Muscle layer of duodenum (tissue), 2 donors: ENCODE measurements around the gene FRAS1.
"Not testable (repeated sequence)": the region's sequence is repeated elsewhere in the genome, so short reads cannot be mapped to it uniquely, and the experiment has no call there.

Experiments
- H3K27ac ChIP-seq: one replicate; pipeline ENCODE4 v1.7.0; 2013; ENCODE audit warnings: mild to moderate bottlenecking, low read length
- H3K27me3 ChIP-seq: one replicate; pipeline ENCODE4 v1.7.0; 2013; ENCODE audit warnings: low read depth, mild to moderate bottlenecking, control low read depth, low read length
- H3K36me3 ChIP-seq, 2 donors: one replicate each; pipeline ENCODE4 v1.7.0; 2013; ENCODE audit warnings: low read length in 2 of 2, control low read depth in 1 of 2, mild to moderate bottlenecking in 1 of 2; ENCODE audit not compliant: insufficient read depth in 2 of 2, control insufficient read depth in 1 of 2
- H3K4me1 ChIP-seq, 2 donors: one replicate each; pipeline ENCODE4 v1.7.0; 2013; ENCODE audit warnings: low read length in 2 of 2, mild to moderate bottlenecking in 2 of 2, control low read depth in 1 of 2, moderate library complexity in 1 of 2; ENCODE audit not compliant: insufficient read depth in 2 of 2, control insufficient read depth in 1 of 2
- H3K4me3 ChIP-seq, 2 donors: one replicate each; pipeline ENCODE4 v1.7.0; 2013; ENCODE audit warnings: low read length in 2 of 2, low read depth in 1 of 2, mild to moderate bottlenecking in 1 of 2
- H3K9me3 ChIP-seq, 2 donors: one replicate each; pipeline ENCODE4 v1.7.0; 2013; ENCODE audit warnings: low read length in 2 of 2, control low read depth in 1 of 2, mild to moderate bottlenecking in 1 of 2; ENCODE audit not compliant: control insufficient read depth in 1 of 2
- donor health status: healthy.

FRAS1 gene

GRCh38 chr4:78298618-78299017 is 241.5 kb downstream of the FRAS1 start:
- no peaks in the 10 kb centered on the region for H3K9me3 ChIP-seq
- H3K36me3 ChIP-seq: no peaks in the 10 kb centered on the region
- H3K27me3 ChIP-seq: no peaks in the 10 kb centered on the region
- H3K4me1 ChIP-seq: peaks cover 8% of the 10 kb centered on the region in 2 donors
- no peak overlapping the region for H3K27ac ChIP-seq
- no peak overlapping the region for H3K4me3 ChIP-seq

- H3K4me1 ChIP-seq: peaks cover 0 to 8% of the 10 kb centered on the region in 2 donors
- no peaks in the 10 kb centered on the region for H3K27me3 ChIP-seq
- H3K4me3 ChIP-seq: no peak overlapping the region
- no peaks in the 10 kb centered on the region for H3K36me3 ChIP-seq
- no peaks in the 10 kb centered on the region for H3K9me3 ChIP-seq
- H3K27ac ChIP-seq: no peak overlapping the region
Measured at GRCh38 chr4:78299565-78299972, 242.4 kb downstream of the FRAS1 start.

GRCh38 chr4:78307263-78307662 is 250.1 kb downstream of the FRAS1 start:
- not testable (repeated sequence) for H3K27ac ChIP-seq, H3K4me1 ChIP-seq, H3K27me3 ChIP-seq, H3K36me3 ChIP-seq, H3K4me3 ChIP-seq, H3K9me3 ChIP-seq

GRCh38 chr4:78308517-78308916 is 251.4 kb downstream of the FRAS1 start:
- H3K4me1 ChIP-seq: no peaks in the 10 kb centered on the region
- H3K36me3 ChIP-seq: no peaks in the 10 kb centered on the region
- H3K27me3 ChIP-seq: no peaks in the 10 kb centered on the region
- no peaks in the 10 kb centered on the region for H3K9me3 ChIP-seq
- no peak overlapping the region for H3K4me3 ChIP-seq
- H3K27ac ChIP-seq: no peak overlapping the region

GRCh38 chr4:78309352-78309751 is 252.2 kb downstream of the FRAS1 start:
- H3K27ac ChIP-seq: no peak overlapping the region
- H3K36me3 ChIP-seq: no peaks in the 10 kb centered on the region
- H3K4me1 ChIP-seq: no peaks in the 10 kb centered on the region
- H3K27me3 ChIP-seq: no peaks in the 10 kb centered on the region
- H3K4me3 ChIP-seq: no peak overlapping the region
- no peaks in the 10 kb centered on the region for H3K9me3 ChIP-seq

- Histone ChIP-seq H3K36me3 (no peaks in the 10 kb centered on the region), H3K27ac (no peak overlapping the region), H3K4me3 (no peak overlapping the region)
Measured at GRCh38 chr4:78310007-78310739, 253.1 kb downstream of the FRAS1 start.

GRCh38 chr4:78310740-78311115 is 253.6 kb downstream of the FRAS1 start:
- Histone ChIP-seq H3K36me3 (no peaks in the 10 kb centered on the region), H3K4me1 (no peaks in the 10 kb centered on the region), H3K9me3 (no peaks in the 10 kb centered on the region), H3K4me3 (no peak overlapping the region), H3K27ac (no peak overlapping the region), H3K27me3 (no peaks in the 10 kb centered on the region)

More at GRCh38 chr4:78310007-78310739, 253.1 kb downstream of the FRAS1 start:
- Histone ChIP-seq H3K27me3 (no peaks in the 10 kb centered on the region), H3K4me1 (no peaks in the 10 kb centered on the region), H3K9me3 (no peaks in the 10 kb centered on the region)

GRCh38 chr4:78311306-78311705 is 254.2 kb downstream of the FRAS1 start:
- Histone ChIP-seq H3K4me1 (no peaks in the 10 kb centered on the region), H3K4me3 (no peak overlapping the region), H3K27ac (no peak overlapping the region), H3K27me3 (no peaks in the 10 kb centered on the region), H3K36me3 (no peaks in the 10 kb centered on the region), H3K9me3 (no peaks in the 10 kb centered on the region)

- Histone ChIP-seq H3K36me3 (no peaks in the 10 kb centered on the region), H3K9me3 (no peaks in the 10 kb centered on the region), H3K27ac (no peak overlapping the region), H3K4me1 (no peaks in the 10 kb centered on the region), H3K4me3 (no peak overlapping the region), H3K27me3 (no peaks in the 10 kb centered on the region)
Measured at GRCh38 chr4:78312989-78313753, 256.0 kb downstream of the FRAS1 start.

GRCh38 chr4:78313754-78314120 is 256.6 kb downstream of the FRAS1 start:
- no peaks in the 10 kb centered on the region for H3K36me3 ChIP-seq
- H3K4me3 ChIP-seq: no peak overlapping the region

GRCh38 chr4:78318126-78318525 is 261.0 kb downstream of the FRAS1 start:
- H3K9me3 ChIP-seq: no peaks in the 10 kb centered on the region
- H3K36me3 ChIP-seq: no peaks in the 10 kb centered on the region
- no peaks in the 10 kb centered on the region for H3K4me1 ChIP-seq
- no peaks in the 10 kb centered on the region for H3K27me3 ChIP-seq
- no peak overlapping the region for H3K4me3 ChIP-seq
- no peak overlapping the region for H3K27ac ChIP-seq

More at GRCh38 chr4:78313754-78314120, 256.6 kb downstream of the FRAS1 start:
- H3K4me1 ChIP-seq: no peaks in the 10 kb centered on the region
- no peaks in the 10 kb centered on the region for H3K27me3 ChIP-seq
- no peak overlapping the region for H3K27ac ChIP-seq
- no peaks in the 10 kb centered on the region for H3K9me3 ChIP-seq
